SK-N-SH (cell line): ENCODE results near the gene VENTX. TPM values are rescaled to one million over a fixed set of nuclear protein-coding genes. Genes with fewer than 3 reads are reported as not detected.

Source experiments
- CTCF ChIA-PET: fragments of 300-600, 350-600 bp; formaldehyde crosslinking; extraction: SDS; loops from one replicate; lab custom pipeline; 2021; lab: Yijun Ruan, JAX
- POLR2A ChIA-PET: fragments of 350-600 bp; sonication (Branson Sonifier 250); formaldehyde crosslinking; extraction: SDS; loops from one replicate; lab custom pipeline; 2020; ENCODE audit warnings: antibody characterized with exemption, inconsistent platforms; lab: Yijun Ruan, JAX
- DNase-seq: peaks from one replicate; pipeline ENCODE4 v3.0.0; 2012
- H2AFZ ChIP-seq: fragments of 200-600 bp; sonication (generic); 2 replicates; pipeline ENCODE4 v1.8.1; 2016; ENCODE audit warnings: antibody characterized with exemption, mild to moderate bottlenecking, low read depth
- H3F3A ChIP-seq: fragments of 200-600 bp; sonication (generic); replicated peaks from 2 replicates; pipeline ENCODE3; 2016; ENCODE audit warnings: antibody characterized with exemption, mild to moderate bottlenecking; ENCODE audit not compliant: insufficient read depth
- H3K27ac ChIP-seq, 2 experiments: fragments of 200-500 bp in 1 of 2; fragments of 200-600 bp in 1 of 2; sonication (Bioruptor generic) in 1 of 2; sonication (generic), shearing (Covaris generic) in 1 of 2; 2 replicates each; pipeline versions ENCODE4 v1.5.1 to v1.6.1; 2014 to 2016; ENCODE audit warnings: low read depth in 2 of 2, inconsistent platforms in 1 of 2, low read length in 1 of 2, mild to moderate bottlenecking in 1 of 2, mixed read lengths in 1 of 2
- H3K27me3 ChIP-seq: fragments of 200-600 bp; sonication (generic), shearing (Covaris generic); 2 replicates; pipeline ENCODE4 v1.6.1; 2016; ENCODE audit warnings: mixed run types; ENCODE audit not compliant: insufficient read depth
- H3K36me3 ChIP-seq, 2 experiments: fragments of 200-500 bp in 1 of 2; fragments of 200-600 bp in 1 of 2; sonication (Bioruptor generic) in 1 of 2; sonication (generic) in 1 of 2; replicated peaks in 1 of 2; 2 replicates each; pipeline versions ENCODE3 to v1.5.1; 2014 to 2016; ENCODE audit warnings: low read length in 1 of 2, mild to moderate bottlenecking in 1 of 2; ENCODE audit not compliant: insufficient read depth in 2 of 2, control insufficient read depth in 1 of 2
- H3K4me1 ChIP-seq, 2 experiments: fragments of 200-500 bp in 1 of 2; fragments of 200-600 bp in 1 of 2; sonication (Bioruptor generic) in 1 of 2; sonication (generic), shearing (Covaris generic) in 1 of 2; 2 replicates each; pipeline versions ENCODE4 v1.5.1 to v1.6.1; 2014 to 2016; ENCODE audit warnings: low read depth in 1 of 2, low read length in 1 of 2, mixed run types in 1 of 2; ENCODE audit not compliant: insufficient read depth in 2 of 2, control insufficient read depth in 1 of 2
- H3K4me2 ChIP-seq: fragments of 200-600 bp; sonication (generic), shearing (Covaris generic); 2 replicates; pipeline ENCODE4 v1.6.1; 2017; ENCODE audit warnings: mixed run types
- H3K4me3 ChIP-seq, 2 experiments: fragments of 200-500 bp in 1 of 2; fragments of 200-600 bp in 1 of 2; sonication (Bioruptor generic) in 1 of 2; sonication (generic), shearing (Covaris generic) in 1 of 2; 2 replicates each; pipeline versions ENCODE4 v1.5.1 to v1.8.1; 2014 to 2016; ENCODE audit warnings: low read depth in 2 of 2, inconsistent platforms in 1 of 2, low read length in 1 of 2, mild to moderate bottlenecking in 1 of 2, mixed read lengths in 1 of 2, moderate library complexity in 1 of 2
- H3K79me2 ChIP-seq: fragments of 200-600 bp; sonication (generic); 2 replicates; pipeline ENCODE4 v1.8.1; 2017; ENCODE audit warnings: mild to moderate bottlenecking; ENCODE audit not compliant: insufficient read depth
- H3K9ac ChIP-seq: fragments of 200-600 bp; sonication (generic); 2 replicates; pipeline ENCODE4 v1.6.1; 2017; ENCODE audit warnings: mixed run types
- H3K9me2 ChIP-seq: fragments of 200-600 bp; sonication (generic); 2 replicates; pipeline ENCODE4 v1.6.1; 2017; ENCODE audit warnings: mixed run types
- H3K9me3 ChIP-seq: fragments of 200-600 bp; sonication (generic); 2 replicates; pipeline ENCODE4 v1.6.1; 2017; ENCODE audit warnings: mixed run types, mild to moderate bottlenecking, moderate library complexity
- H4K20me1 ChIP-seq: fragments of 200-600 bp; sonication (generic); 2 replicates; pipeline ENCODE4 v1.6.1; 2017; ENCODE audit warnings: mild to moderate bottlenecking, mixed run types; ENCODE audit not compliant: insufficient read depth
- EP300 ChIP-seq, 2 experiments: IDR thresholded peaks; 2 replicates each; pipeline versions ENCODE4 v1.4.0 to v1.6.1; 2012; ENCODE audit warnings: borderline replicate concordance in 1 of 2, low read depth in 1 of 2, low read length in 1 of 2
- FOXJ3 ChIP-seq: sonication (generic); formaldehyde crosslinking; IDR thresholded peaks from 2 replicates; pipeline ENCODE4 v1.5.1; 2020; ENCODE audit warnings: mild to moderate bottlenecking, missing genetic modification reagents
- GABPA ChIP-seq: IDR thresholded peaks from 2 replicates; pipeline ENCODE4 v1.4.0; 2012; ENCODE audit warnings: low read depth, mild to moderate bottlenecking
- GATA2 ChIP-seq: sonication (generic); formaldehyde crosslinking; IDR thresholded peaks from 2 replicates; pipeline ENCODE4 v1.5.0; 2020; ENCODE audit warnings: mild to moderate bottlenecking, missing genetic modification reagents
- IRF3 ChIP-seq: fragments of 150-350 bp; IDR thresholded peaks from 2 replicates; pipeline ENCODE4 v1.6.1; 2016; ENCODE audit warnings: mild to moderate bottlenecking, low read depth, low read length
- JUND ChIP-seq: IDR thresholded peaks from 2 replicates; pipeline ENCODE4 v1.4.0; 2012
- MAX ChIP-seq: IDR thresholded peaks from 2 replicates; pipeline ENCODE4 v1.4.0; 2012; ENCODE audit warnings: low read depth
- MXI1 ChIP-seq: IDR thresholded peaks from 2 replicates; pipeline ENCODE4 v1.6.1; 2012; ENCODE audit warnings: mild to moderate bottlenecking, low read depth, low read length, improper control_type of control experiment
- NFIC ChIP-seq: IDR thresholded peaks from 2 replicates; pipeline ENCODE4 v1.4.0; 2012; ENCODE audit warnings: borderline replicate concordance
- NRF1 ChIP-seq: IDR thresholded peaks from 2 replicates; pipeline ENCODE4 v1.6.1; 2012; ENCODE audit warnings: low read depth, mild to moderate bottlenecking, low read length
- PBX3 ChIP-seq: IDR thresholded peaks from 2 replicates; pipeline ENCODE4; 2012
- RXRA ChIP-seq: IDR thresholded peaks from 2 replicates; pipeline ENCODE4 v1.4.0; 2012; ENCODE audit warnings: low read depth, mild to moderate bottlenecking, borderline replicate concordance
- SIN3A ChIP-seq: IDR thresholded peaks from 2 replicates; pipeline ENCODE4 v1.6.1; 2012; ENCODE audit warnings: low read depth, mild to moderate bottlenecking, low read length, moderate library complexity, borderline replicate concordance
- TAF1 ChIP-seq: IDR thresholded peaks from 2 replicates; pipeline ENCODE4 v1.6.1; 2012; ENCODE audit warnings: low read depth, mild to moderate bottlenecking, low read length, moderate library complexity, borderline replicate concordance
- TCF12 ChIP-seq: IDR thresholded peaks from 2 replicates; pipeline ENCODE4 v1.4.0; 2012
- USF2 ChIP-seq: fragments of 150-350 bp; IDR thresholded peaks from 2 replicates; pipeline ENCODE4 v1.6.1; 2017; ENCODE audit warnings: antibody characterized with exemption, low read length, low read depth, borderline replicate concordance
- YY1 ChIP-seq: IDR thresholded peaks from 2 replicates; pipeline ENCODE4 v1.4.0; 2012; ENCODE audit warnings: low read depth, mild to moderate bottlenecking
- ZBTB33 ChIP-seq: IDR thresholded peaks from 2 replicates; pipeline ENCODE4 v1.4.0; 2012; ENCODE audit warnings: low read depth, borderline replicate concordance
- WGBS: methylation state at CpG from one replicate; pipeline ENCODE4 v1.1.6; 2017; ENCODE audit warnings: low lambda C conversion rate; 5-methylcytosine and 5-hydroxymethylcytosine counted together
- polyA plus RNA-seq, 3 experiments: library from polyadenylated mRNA; depleted of rRNA; stranded (reverse); fragments of >200 nt; gene quantifications; 2 replicates each; pipeline ENCODE4 v1.2.3, GENCODE V29; 2012

The VENTX gene
- polyA plus RNA-seq, 1 of the 3 experiments (the other 2 are of a cell fraction) = not detected

GRCh38 chr10:133268532-133268931, 30.9 kb downstream of the VENTX start:
- H3K36me3 ChIP-seq = no peaks in the 10 kb centered on the region
- CTCF ChIA-PET = no interaction called here
- POLR2A ChIA-PET = no interaction called here
- no peaks in the 10 kb centered on the region for H3K27me3 ChIP-seq
- no peak for TF ChIP-seq FOXJ3
- H3K4me1 ChIP-seq = no peaks in the 10 kb centered on the region; a peak in 1 of 4 replicates
- no peak overlapping the region for H3K4me2 ChIP-seq
- no peak overlapping the region for H3K9ac ChIP-seq
- no peaks in the 10 kb centered on the region for H3F3A ChIP-seq
- H3K4me3 ChIP-seq = no peak overlapping the region
- H3K9me2 ChIP-seq = no peaks in the 10 kb centered on the region
- H2AFZ ChIP-seq = no peak overlapping the region
- WGBS = 97% methylated on average over 5 of the region's 22 CpGs
- H3K9me3 ChIP-seq = no peaks in the 10 kb centered on the region
- no peaks in the 10 kb centered on the region for H3K79me2 ChIP-seq
- DNase-seq = no peak
- no peaks in the 10 kb centered on the region for H4K20me1 ChIP-seq
- no peak overlapping the region for H3K27ac ChIP-seq

GRCh38 chr10:133269367-133269766, 31.7 kb downstream of the VENTX start:
- TF ChIP-seq IRF3 (no peak), YY1 (no peak), MXI1 (no peak), PBX3 (no peak), JUND (no peak), TCF12 (no peak), RXRA (no peak), NFIC (no peak), SIN3A (no peak), TAF1 (no peak), ZBTB33 (no peak), EP300 (IDR thresholded peaks at IDR 0.05; ENCODE audit: borderline replicate concordance in 1 of 2, low read depth in 1 of 2, low read length in 1 of 2) (no peak), GATA2 (no peak), GABPA (no peak), USF2 (no peak), NRF1 (no peak), MAX (no peak), FOXJ3 (no peak)
- H3K27ac ChIP-seq = no peak overlapping the region
- H3K4me2 ChIP-seq = no peak overlapping the region
- H2AFZ ChIP-seq = no peak overlapping the region
- H3K79me2 ChIP-seq = no peaks in the 10 kb centered on the region
- 78% methylated on average over 15 of the region's 26 CpGs for WGBS
- no peak overlapping the region for H3K9ac ChIP-seq
- H3K27me3 ChIP-seq = no peaks in the 10 kb centered on the region
- no peaks in the 10 kb centered on the region for H3K36me3 ChIP-seq
- POLR2A ChIA-PET = no interaction called here
- no peaks in the 10 kb centered on the region for H4K20me1 ChIP-seq
- DNase-seq = no peak
- CTCF ChIA-PET = no interaction called here
- no peak overlapping the region for H3K4me3 ChIP-seq
- no peaks in the 10 kb centered on the region for H3K4me1 ChIP-seq
- no peaks in the 10 kb centered on the region for H3K9me3 ChIP-seq
- no peaks in the 10 kb centered on the region for H3K9me2 ChIP-seq
- no peaks in the 10 kb centered on the region for H3F3A ChIP-seq
